Esophagus squamous epithelium (tissue), 4 donors: ENCODE measurements around the gene HCFC1.

Experiments
- CTCF ChIP-seq, 6 experiments: fragments of 450-650 bp in 4 of 6; fragments of 200-600 bp in 2 of 6; sonication (generic) in 2 of 6; IDR thresholded peaks; one replicate each; pipeline ENCODE4 v1.5.1; 2016 to 2019; ENCODE audit warnings: antibody characterized with exemption in 6 of 6, mild to moderate bottlenecking in 4 of 6, moderate library complexity in 4 of 6
- POLR2A ChIP-seq, 4 donors: fragments of 450-650 bp; IDR thresholded peaks; one replicate each; pipeline ENCODE4 v1.6.1; 2017; ENCODE audit warnings: antibody characterized with exemption in 4 of 4, mild to moderate bottlenecking in 4 of 4, moderate library complexity in 3 of 4

GRCh38 chrX:153924149-153924861, 47.3 kb downstream of the HCFC1 start:
- TF ChIP-seq POLR2A (IDR thresholded peaks at IDR 0.05) (no peak), CTCF (IDR thresholded peaks at IDR 0.05) (peak in 4 of 6 experiments; percentile 6 to 27 (median 18))
